NB4 (cell line): ENCODE data around the gene ZNF324.

Source experiments
- DNase-seq: peaks from one replicate; pipeline ENCODE4 v3.0.0; 2010; ENCODE audit warnings: low read depth
- H3K4me3 ChIP-seq: one replicate; pipeline ENCODE4 v1.5.1; 2011; ENCODE audit warnings: mild to moderate bottlenecking, low read depth, low read length, moderate library complexity
- MYC ChIP-seq: IDR thresholded peaks from 2 replicates; pipeline ENCODE4 v1.6.1; 2011; ENCODE audit warnings: low read depth, low read length
- POLR2A ChIP-seq: IDR thresholded peaks from 2 replicates; pipeline ENCODE4 v1.6.1; 2011; ENCODE audit warnings: mild to moderate bottlenecking; ENCODE audit not compliant: insufficient read length; ENCODE audit errors: extremely low read depth
- TF ChIP-seq, protein P1 (sequence below): IDR thresholded peaks from 2 replicates; pipeline ENCODE4 v1.6.1; 2011; ENCODE audit warnings: low read depth, low read length
- TF ChIP-seq, protein P2 (sequence below): IDR thresholded peaks from one replicate; pipeline ENCODE4 v1.5.1; 2012; ENCODE audit warnings: low read depth, low read length

ZNF324 gene

DNA sequence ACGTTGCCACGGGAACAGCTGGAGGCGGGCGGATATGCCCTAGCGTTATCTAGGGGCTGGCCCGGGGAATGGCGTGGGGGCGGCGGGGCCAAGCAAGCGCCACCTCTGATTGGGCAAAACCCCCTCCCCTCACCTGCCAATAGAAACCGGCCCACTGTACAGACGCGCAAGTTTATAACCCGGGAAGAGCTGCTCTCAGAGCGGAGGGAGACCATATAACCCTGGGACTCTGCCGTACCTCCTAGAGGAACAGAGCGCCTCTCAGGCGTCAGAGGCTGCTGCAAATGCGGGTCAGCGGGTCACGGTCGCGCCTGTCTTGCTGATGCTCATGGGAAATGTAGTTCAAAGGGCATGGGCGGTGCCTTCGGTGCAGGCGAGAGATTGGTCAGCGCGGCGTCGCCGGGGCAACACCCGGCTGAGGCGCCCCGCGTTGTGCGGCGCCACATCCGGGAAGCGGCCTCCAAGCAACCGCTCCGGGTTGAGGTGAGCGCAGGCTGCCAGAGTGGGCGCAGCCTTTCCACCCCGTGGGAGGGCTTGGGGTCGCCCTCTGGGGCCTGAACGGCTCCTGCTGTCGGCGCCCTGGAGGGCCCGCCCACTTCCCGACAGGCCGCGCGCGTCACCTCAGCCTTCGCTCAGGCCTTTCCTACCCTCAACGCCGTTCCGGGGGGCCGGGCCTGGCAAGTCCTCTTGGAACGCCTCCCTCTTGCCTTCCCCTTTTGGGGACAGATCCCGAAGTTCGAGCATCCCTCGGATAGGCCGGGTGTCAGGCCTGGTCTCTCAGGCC, 9.0 kb downstream of the ZNF324 start, which contains the start of gene ZNF446:
ZNF446 (plus strand) TSS at position 639 of the 784 bp plus-strand sequence. CDS start 867 bp downstream, outside the sequence.
- peak; percentile 56 for TF ChIP-seq MYC
- peak; percentile 50 for TF ChIP-seq POLR2A
- TF ChIP-seq, protein P1, sequence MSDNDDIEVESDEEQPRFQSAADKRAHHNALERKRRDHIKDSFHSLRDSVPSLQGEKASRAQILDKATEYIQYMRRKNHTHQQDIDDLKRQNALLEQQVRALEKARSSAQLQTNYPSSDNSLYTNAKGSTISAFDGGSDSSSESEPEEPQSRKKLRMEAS = peak; percentile 26; the same call in 1 of the 2 replicates
- TF ChIP-seq, protein P2, sequence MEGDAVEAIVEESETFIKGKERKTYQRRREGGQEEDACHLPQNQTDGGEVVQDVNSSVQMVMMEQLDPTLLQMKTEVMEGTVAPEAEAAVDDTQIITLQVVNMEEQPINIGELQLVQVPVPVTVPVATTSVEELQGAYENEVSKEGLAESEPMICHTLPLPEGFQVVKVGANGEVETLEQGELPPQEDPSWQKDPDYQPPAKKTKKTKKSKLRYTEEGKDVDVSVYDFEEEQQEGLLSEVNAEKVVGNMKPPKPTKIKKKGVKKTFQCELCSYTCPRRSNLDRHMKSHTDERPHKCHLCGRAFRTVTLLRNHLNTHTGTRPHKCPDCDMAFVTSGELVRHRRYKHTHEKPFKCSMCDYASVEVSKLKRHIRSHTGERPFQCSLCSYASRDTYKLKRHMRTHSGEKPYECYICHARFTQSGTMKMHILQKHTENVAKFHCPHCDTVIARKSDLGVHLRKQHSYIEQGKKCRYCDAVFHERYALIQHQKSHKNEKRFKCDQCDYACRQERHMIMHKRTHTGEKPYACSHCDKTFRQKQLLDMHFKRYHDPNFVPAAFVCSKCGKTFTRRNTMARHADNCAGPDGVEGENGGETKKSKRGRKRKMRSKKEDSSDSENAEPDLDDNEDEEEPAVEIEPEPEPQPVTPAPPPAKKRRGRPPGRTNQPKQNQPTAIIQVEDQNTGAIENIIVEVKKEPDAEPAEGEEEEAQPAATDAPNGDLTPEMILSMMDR = no peak
- peak within 1 kb of the TSS; percentile 50 for H3K4me3 ChIP-seq
- DNase-seq = peak; percentile 98

DNA sequence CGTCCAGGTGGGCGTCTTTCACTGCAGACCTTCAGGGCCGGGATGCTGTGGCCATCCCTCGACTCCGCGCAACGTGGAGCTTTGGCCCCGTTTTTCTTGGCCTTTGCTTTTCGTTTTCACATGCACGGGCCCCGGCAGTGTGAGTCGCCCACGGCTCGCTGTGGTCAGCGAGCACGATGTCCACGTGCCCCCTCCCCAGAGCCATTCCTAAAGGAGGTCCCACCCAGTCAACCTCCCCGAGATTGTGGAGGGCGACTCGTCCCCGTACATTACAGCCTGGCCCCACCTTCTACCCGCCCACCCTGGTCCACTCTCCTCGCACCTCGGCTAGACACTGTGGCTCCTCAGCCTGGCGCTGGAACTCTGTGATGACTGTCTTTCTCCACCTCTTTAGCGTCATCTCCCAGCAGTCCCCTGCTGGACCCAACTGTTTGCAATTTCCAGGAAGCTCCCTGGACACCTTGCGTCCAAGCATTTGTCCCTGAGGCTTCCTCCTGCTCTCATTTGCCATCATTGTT, 9.7 kb downstream of the ZNF324 start:
- peak overlapping the region; percentile 50 for H3K4me3 ChIP-seq
- no peak for DNase-seq
- no peak for TF ChIP-seq MYC
- TF ChIP-seq POLR2A = no peak
- TF ChIP-seq, protein P2 = no peak
- TF ChIP-seq, protein P1 = no peak

DNA sequence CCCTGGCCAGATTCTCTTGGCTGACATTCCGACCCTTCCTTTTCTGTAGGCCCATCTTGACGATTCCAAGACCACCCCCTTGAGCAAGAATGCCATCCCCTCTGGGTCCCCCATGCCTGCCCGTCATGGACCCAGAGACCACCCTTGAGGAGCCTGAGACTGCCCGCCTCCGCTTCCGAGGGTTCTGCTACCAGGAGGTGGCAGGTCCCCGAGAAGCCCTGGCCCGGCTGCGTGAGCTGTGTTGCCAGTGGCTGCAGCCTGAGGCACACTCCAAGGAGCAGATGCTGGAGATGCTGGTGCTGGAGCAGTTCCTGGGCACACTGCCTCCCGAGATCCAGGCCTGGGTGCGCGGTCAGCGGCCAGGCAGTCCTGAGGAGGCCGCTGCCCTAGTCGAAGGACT, 10.2 kb downstream of the ZNF324 start:
- H3K4me3 ChIP-seq = peak overlapping the region; percentile 50
- TF ChIP-seq POLR2A (no peak), MYC (no peak)
- TF ChIP-seq, protein P1 = no peak
- TF ChIP-seq, protein P2 = no peak
- DNase-seq = no peak

DNA sequence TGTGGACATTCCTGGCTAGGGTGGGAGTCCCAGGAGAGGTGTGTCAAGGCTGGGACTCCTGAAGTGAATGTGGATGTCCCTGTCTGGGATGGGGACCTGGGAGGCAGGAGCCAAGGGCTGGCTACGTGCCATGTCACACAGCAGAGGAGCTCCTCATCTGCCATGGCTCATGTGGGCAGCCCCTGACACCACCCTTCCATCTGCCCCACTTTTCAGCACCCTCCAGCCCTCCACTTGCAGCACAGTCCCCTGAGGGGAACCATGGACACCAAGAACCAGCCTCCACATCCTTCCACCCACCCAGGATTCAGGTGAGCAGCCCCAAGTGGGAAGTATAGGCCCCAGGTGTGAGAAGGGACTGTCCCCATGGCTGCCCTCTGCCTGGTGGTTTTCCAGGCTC, 11.0 kb downstream of the ZNF324 start:
- TF ChIP-seq, protein P1 = no peak
- TF ChIP-seq, protein P2 = no peak
- TF ChIP-seq POLR2A (no peak), MYC (no peak)
- no peak for DNase-seq
- H3K4me3 ChIP-seq = no peak overlapping the region

DNA sequence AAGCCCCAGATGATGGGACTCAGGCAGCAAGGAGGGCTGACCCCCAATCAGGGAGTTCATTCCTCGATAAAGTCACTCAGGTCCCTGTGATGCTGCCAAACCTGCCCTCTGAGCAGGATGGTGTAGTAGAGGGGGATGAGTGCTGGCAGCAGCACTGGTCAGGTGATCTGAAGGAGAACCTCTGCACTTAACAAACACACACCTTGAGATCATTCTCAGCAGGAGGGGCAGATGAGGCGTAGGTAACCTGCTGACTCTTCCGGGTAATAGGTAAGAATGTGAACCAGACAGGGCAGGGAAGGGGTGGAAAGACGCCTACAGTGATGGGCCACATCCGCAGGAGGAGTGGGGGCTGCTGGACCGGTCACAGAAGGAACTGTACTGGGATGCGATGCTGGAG, 12.4 kb downstream of the ZNF324 start:
- no peak overlapping the region for H3K4me3 ChIP-seq
- TF ChIP-seq MYC (no peak), POLR2A (no peak)
- TF ChIP-seq, protein P2 = no peak
- TF ChIP-seq, protein P1 = no peak
- DNase-seq = no peak
